GM21526 (cell line): Measurements from ENCODE around the gene BCAR1.
A peak's percentile ranks its signal among the peaks of the same experiment; 100 is the strongest.
"Not testable (repeated sequence)": the region's sequence is repeated elsewhere in the genome, so short reads cannot be mapped to it uniquely, and the experiment has no call there.

ENCODE experiments used
- ATAC-seq: cut with Tn5 transposase; IDR thresholded peaks from one replicate; pipeline ENCODE4 v1.9.1; 2021; ENCODE audit warnings: moderate library complexity; ENCODE audit not compliant: unreplicated experiment, low FRiP score

Gene BCAR1

GRCh38 chr16:75225678-75226515, 25.5 kb downstream of the BCAR1 start:
- no peak for ATAC-seq

- ATAC-seq: no peak
Observed at GRCh38 chr16:75225092-75225491, 26.3 kb downstream of the BCAR1 start.

GRCh38 chr16:75224306-75225082, 26.9 kb downstream of the BCAR1 start:
- no peak for ATAC-seq

- not testable (repeated sequence) for ATAC-seq
Observed at GRCh38 chr16:75223129-75223528, 28.3 kb downstream of the BCAR1 start.

- ATAC-seq: no peak
Observed at GRCh38 chr16:75222271-75222783, 29.1 kb downstream of the BCAR1 start.

GRCh38 chr16:75219838-75220237, 31.6 kb downstream of the BCAR1 start:
- ATAC-seq: no peak

GRCh38 chr16:75219088-75219487, 32.3 kb downstream of the BCAR1 start:
- no peak for ATAC-seq

GRCh38 chr16:75218256-75219076, 33.0 kb downstream of the BCAR1 start, which contains the start of gene CTRB1:
TSS of gene CTRB1 (plus strand) at chr16:75218988. CDS start at chr16:75219008, 20 bp downstream.
- ATAC-seq: peak; percentile 79

GRCh38 chr16:75217389-75217851, 34.0 kb downstream of the BCAR1 start:
- ATAC-seq: no peak

GRCh38 chr16:75216576-75216975, 34.8 kb downstream of the BCAR1 start:
- ATAC-seq: no peak

GRCh38 chr16:75216127-75216526, 35.3 kb downstream of the BCAR1 start:
- ATAC-seq: no peak

GRCh38 chr16:75211286-75211685, 40.1 kb downstream of the BCAR1 start:
- not testable (repeated sequence) for ATAC-seq

GRCh38 chr16:75209944-75210343, 41.5 kb downstream of the BCAR1 start:
- ATAC-seq: no peak

GRCh38 chr16:75209514-75209913, 41.9 kb downstream of the BCAR1 start:
- ATAC-seq: not testable (repeated sequence)

GRCh38 chr16:75208861-75209505, 42.4 kb downstream of the BCAR1 start:
- ATAC-seq: no peak

GRCh38 chr16:75208242-75208825, 43.1 kb downstream of the BCAR1 start:
- no peak for ATAC-seq

- ATAC-seq: no peak
Observed at GRCh38 chr16:75207831-75208230, 43.6 kb downstream of the BCAR1 start.

- no peak for ATAC-seq
Observed at GRCh38 chr16:75206749-75207451, 44.5 kb downstream of the BCAR1 start, which contains the start of gene CTRB2. TSS of gene CTRB2 (minus strand) at chr16:75207161. CDS start at chr16:75207141, 20 bp downstream.
